Activated gamma-delta T cell (primary cell): ENCODE data around the gene TRAF7.
"Not testable (repeated sequence)": the region's sequence is repeated elsewhere in the genome, so short reads cannot be mapped to it uniquely, and the experiment has no call there.

Experiments used
- DNase-seq: peaks from one replicate; lab custom pipeline; 2025; lab: John Stamatoyannopoulos, UW

The TRAF7 gene

DNA sequence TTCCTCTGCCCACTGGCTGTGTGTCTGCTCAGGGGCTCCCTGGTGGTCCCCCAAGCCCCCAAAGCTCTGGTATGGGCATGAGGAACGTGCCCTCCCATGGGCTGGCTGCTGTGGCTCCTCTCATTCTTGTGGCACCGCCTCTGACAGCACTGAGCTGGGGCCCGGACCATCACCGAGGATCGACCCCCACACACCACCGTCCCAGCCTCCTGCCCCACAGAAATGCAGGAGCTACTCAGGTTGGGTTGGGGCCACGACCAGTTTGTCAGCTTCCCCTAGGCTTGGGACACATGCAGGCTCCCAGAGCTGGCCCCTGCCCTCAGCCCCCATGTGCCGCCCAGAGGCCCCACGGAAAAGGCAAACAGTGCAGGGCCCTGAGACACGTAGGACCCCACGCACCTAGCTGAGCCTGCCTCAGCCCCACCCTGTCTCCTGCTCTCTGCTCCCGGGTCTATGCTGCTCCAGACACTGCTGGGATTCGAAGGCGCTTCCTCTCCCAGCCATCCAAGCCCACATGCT, 44.1 kb downstream of the TRAF7 start:
- no peak for DNase-seq

DNA sequence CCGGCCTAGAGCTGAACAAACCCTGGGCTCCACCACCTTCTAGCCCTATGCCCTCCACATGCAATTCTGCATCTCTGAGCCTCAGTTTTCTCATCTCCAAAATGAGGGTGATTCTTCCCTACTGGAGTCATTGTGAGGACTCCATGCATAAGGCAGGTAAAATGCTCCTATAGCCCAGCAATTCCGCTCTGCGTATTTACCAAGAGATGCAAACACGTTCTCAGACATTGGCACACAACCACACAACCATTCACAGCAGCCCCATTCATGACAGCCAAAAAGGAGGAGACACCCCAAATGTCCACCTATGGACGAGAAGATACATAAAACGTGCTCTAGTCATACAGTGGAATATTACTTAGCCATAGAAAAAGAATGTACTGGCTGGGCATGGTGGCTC, 44.7 kb downstream of the TRAF7 start:
- no peak for DNase-seq

DNA sequence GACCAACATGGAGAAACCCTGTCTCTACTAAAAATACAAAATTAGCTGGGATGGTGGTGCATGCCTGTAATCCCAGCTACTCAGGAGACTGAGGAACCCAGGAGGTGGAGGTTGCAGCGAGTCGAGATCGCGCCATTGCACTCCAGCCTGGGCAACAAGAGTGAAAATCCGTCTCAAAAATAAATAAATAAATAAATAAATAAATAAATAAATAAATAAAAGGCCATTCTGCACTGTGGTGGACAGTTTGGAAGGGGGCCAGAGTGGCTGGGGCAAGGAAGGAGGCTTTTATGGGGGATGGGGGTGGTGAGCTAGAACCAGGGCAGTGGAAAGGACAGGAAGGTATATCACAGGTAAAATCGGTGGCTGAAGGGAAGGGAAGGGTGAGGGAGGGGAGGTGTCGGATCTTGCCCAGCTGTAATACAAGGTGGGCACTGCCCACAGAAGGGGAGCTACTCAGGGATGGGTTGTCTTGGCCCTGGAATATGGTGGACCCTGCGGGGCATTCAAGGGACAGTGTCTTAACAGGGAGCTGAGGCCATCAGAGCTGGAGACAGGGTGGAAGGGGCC, 47.6 kb downstream of the TRAF7 start:
- DNase-seq = not testable (repeated sequence)

DNA sequence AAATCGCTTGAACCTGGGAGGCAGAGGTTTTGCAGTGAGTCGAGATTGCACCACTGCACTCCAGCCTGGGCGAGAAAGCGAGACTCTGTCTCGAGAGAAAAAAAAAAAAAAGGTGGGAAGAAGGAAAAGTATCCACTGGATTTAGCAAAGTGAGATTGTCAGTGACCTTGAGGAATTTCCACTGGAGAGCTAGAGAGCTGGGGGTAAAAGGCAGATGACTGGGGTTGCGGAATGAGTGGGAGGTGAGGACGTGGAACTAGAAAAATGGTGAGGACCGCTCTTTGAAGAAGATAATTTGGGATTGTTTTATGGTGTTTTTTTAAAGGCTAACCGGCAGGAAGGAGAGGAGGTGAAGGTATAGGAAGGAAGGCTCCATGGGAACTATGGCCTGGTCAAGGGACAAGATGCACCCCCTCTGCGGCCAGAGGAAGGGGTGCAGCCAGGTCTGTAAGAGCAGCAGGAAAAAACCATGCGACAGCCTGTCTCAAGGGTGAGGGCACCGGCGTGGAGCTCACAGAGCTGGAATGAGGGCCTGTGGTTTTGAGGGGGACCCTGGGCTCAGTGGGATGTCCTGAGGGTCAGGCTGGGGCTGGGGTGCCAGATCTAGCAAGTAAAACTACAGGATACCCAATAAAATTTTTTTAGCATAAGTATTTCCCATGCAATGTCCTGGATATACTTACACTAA, 49.0 kb downstream of the TRAF7 start:
- DNase-seq = no peak

DNA sequence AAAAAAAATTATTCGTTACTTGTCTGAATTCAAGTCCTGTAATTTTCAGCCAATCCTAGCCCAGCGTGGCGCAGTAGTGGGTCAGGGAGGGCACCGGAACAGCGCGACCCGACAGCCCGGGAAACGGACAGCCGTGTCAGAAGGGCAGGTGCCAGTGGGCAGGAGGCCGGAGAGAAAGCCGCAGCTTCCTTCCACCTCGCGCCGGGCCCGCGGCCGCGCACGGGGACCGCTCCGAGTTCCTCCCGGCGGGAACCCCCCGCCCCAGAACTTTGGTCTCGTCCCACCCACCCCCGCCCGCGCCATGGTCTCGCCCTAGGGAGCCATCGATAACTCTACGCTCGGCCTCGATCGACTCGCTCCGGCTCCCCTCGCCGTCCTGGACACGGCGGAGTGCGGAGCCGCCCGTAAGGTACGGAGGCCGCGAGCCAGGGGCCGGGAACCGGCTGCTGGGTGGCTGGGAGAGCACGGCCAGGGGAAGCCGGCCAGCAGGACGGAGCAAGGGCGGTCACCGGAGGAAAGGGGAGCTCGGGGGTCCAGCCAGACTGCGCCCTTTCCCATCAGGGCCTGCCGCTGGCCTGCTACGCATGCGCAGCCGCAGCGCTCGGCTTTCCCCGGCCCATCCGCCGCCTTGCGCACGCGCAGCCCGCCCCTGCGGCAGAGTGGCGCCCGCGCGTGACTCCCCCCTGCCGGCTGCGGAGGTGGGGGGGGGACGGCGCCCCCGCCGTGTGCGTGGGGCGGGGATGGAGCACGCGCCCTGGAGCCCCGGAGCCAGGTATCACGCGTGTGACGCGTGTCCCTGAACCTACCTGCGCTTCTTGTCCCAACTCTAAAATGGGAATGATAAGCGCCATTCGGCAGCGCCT, 49.8 kb downstream of the TRAF7 start, which contains the start of gene MLST8:
TSS of gene MLST8 (plus strand) at position 351 of the 863 bp plus-strand sequence. CDS start 632 bp downstream, outside the sequence.
- peak; percentile 92 for DNase-seq

DNA sequence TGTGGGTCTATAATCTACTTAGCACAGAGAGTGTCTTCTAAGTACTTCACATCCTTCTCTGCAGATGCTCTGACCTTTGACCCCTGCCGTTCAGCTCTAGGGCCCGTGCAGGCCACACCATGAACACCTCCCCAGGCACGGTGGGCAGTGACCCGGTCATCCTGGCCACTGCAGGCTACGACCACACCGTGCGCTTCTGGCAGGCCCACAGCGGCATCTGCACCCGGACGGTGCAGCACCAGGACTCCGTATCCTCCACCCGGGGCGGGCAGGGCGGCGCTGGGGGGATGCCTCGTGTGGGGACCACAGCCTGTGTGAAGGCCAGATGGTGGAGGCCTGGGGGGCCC, 50.4 kb downstream of the TRAF7 start:
- DNase-seq = no peak

DNA sequence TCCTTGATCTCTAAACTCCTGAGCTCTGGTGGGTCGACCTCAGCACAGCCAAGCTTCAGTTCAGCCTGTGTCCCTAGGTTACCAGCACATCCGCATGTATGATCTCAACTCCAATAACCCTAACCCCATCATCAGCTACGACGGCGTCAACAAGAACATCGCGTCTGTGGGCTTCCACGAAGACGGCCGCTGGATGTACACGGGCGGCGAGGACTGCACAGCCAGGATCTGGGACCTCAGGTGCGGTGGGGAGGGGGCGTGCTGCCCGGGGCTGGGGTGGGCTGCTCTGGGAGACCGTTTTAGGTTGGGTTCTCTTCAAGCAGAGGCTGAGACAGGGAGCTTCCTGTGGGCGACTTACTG, 50.8 kb downstream of the TRAF7 start:
- DNase-seq = no peak

DNA sequence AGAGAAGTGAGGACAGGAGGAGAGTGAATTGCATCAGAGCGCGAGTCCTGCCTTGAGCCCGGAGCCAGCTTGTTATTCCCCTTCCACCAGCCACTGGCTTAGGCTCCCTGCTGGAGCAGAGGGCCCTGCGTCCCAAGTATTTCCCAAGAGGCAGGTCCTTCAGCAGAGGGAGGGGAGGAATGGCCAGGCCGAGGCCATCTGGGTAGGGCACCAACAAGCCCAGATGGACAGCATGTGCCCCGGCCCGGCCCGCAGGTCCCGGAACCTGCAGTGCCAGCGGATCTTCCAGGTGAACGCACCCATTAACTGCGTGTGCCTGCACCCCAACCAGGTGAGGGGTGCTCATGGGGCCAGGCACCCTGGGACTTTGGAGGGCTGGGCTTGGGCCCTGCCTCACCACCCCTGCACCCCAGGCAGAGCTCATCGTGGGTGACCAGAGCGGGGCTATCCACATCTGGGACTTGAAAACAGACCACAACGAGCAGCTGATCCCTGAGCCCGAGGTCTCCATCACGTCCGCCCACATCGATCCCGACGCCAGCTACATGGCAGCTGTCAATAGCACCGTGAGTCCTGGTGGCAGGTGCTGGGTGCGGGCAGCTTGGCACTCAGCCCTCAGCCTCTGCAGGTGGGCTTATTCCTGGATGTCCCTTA, 51.3 kb downstream of the TRAF7 start:
- DNase-seq = no peak

DNA sequence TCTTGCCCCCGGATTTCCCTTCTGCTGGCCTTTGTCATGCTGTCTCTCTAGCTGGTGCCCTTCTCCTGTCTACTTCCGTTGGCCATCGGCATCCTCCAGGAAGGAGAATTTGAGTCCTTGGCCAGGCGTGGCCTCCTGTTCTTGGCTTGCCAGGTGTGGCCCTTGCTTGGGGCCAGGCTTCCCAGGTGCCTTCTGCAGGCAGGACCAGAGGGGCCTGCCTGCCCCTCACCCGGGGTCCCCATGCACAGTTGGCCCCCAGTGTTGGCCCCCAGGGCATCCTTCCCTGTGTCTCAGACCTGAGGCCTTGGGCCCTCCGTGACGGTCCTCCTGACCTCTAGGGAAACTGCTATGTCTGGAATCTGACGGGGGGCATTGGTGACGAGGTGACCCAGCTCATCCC, 52.3 kb downstream of the TRAF7 start:
- DNase-seq = no peak

DNA sequence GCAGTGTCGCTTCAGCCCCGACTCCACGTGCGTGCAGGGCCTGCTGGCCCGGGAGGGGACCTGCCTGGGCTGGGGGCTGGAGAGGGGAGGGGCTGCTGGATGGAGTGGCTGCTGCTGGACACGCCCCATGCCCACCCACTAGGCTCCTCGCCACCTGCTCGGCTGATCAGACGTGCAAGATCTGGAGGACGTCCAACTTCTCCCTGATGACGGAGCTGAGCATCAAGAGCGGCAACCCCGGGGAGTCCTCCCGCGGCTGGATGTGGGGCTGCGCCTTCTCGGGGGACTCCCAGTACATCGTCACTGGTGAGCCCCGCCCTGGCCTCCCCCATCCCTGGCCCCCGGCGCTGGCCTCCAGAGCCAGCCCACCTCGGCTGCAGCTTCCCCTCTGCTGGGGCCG, 52.7 kb downstream of the TRAF7 start:
- DNase-seq = no peak

DNA sequence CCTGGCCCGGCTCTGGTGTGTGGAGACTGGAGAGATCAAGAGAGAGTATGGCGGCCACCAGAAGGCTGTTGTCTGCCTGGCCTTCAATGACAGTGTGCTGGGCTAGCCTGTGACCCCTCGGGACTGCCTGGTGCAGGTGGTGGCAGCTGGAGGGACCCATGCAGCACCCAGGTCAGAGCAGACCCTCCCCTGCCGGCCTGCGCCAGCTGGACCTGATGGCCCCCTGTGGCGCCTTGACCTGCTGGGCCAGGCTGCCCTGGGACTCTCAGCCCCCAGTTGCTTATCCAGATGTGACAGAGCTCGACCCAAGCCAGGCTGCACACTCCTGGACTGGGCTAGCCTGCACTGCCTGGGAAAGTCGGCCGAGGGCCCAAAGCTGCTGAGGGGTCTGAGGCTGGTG, 53.2 kb downstream of the TRAF7 start:
- no peak for DNase-seq

DNA sequence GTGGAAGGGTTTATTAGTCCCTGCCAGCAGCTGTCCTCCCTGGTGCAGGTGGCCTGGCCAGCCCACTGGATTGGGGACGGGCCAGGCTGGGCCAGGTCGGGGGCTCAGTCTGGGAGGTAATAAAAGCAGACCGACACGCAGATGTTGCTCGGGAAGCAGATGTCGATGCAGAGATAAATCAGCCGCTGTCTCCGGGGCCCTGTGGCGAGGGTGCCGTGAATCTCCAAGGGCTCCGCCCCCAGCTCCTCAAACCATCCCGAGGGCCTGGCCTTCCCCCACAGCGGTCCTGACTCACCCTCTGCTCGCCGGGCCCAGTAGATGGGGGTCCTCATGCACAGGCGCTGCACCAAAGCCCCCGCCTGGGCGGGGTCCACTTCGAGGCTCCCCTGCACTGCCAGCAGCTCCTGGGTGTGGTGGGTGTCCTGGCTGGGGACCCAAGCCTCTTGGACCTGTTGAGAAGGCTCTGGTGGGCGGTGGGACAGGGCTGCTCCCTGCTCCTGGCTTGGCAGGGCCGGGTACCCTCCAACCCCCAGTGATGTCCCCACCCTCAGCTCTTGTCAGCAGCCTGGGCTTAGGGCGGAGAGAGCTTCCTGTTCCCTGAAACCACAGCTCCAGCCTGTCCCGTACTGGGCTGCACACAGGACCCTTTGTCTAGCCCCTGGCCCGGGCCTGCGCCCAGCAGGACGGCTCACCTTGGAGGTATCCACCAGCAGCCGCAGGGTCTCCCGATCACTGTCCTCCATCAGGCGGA, 53.9 kb downstream of the TRAF7 start:
- DNase-seq = no peak

DNA sequence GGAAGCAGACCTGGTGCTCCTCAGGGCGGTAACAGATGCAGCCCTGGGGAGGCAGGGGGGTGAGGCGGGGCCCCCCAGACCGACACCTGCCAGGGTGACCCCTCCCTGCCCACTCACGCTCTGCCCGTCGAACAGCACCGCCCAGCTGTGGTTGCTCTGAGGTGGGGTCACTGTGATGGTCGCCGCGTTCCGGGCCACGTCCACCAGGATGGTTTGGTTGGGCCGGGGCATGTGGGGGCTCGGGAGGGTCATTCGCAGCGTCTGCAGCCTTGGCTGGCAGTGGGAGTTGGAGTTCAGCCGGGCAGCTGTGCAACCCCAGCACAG, 54.4 kb downstream of the TRAF7 start:
- no peak for DNase-seq

DNA sequence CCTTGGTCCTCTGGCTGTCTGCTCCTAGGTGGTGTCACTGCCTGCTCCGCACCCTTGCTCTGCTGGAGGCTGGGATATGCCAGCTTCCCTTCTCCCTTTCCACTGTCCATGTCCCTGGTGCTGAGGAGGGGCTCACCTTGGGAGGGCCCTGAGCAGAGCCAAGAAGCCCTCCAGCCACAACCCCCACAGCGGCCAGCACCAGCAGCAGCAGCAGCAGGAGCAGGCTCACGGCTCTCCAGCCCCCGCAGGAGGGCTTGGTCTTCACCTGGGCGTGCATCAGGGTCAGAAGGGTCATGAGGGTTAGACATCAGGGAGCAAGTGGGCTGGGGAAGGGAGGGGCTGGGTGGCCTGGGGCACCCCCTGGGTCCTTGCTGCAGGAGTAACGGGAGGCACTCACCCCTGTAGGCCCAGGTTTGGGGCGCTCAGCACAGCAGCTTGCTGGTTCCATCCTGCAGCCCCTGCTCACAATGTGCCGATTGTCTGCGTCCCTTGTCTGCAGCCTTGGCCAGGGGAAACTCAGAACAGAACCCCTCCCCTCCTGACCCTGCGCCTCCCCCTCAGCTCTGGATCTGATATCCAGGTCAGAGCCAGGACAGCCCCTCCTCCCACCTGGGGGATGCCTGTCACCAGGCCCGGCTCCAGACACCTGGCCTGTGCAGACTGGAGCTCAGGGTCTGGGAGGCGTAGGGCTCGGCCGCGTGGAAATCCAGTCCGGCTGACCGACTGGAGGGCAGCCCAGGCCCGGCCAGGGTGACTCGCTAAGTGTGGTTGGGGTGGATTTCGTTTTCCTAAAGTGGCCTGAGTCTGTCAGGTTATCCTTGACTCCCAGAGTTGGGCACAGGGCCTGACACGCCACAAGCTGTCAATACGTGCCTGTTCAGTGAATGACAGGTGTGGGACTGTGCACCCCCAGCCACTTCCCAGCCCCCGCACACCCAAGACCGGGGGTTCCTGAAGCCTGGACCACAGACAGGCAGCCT, 55.1 kb downstream of the TRAF7 start, which contains the start of gene BRICD5:
TSS of gene BRICD5 (minus strand) at position 478 of the 980 bp plus-strand sequence. CDS start at position 448, 30 bp downstream.
- DNase-seq = no peak

DNA sequence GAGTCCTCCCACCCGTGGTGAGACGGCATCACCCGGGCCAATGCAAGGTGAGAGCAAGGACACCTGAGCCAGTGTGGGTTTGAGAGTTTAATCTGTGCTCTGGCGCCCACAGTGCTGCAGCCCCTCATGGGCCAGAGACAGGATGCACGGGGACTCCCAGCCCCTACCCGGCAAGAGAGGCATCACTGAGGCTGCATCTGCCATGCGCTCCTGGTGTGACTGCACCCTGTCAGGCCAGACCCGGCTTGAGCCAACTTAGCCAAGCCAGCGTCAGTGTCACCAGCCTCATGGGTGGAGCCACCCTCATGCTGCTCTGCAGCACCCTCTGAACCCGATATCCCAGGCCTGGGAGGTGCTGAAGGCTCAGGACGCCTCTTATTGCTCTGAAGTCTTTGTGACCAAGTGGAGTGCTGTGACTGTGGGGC, 56.4 kb downstream of the TRAF7 start:
- no peak for DNase-seq

DNA sequence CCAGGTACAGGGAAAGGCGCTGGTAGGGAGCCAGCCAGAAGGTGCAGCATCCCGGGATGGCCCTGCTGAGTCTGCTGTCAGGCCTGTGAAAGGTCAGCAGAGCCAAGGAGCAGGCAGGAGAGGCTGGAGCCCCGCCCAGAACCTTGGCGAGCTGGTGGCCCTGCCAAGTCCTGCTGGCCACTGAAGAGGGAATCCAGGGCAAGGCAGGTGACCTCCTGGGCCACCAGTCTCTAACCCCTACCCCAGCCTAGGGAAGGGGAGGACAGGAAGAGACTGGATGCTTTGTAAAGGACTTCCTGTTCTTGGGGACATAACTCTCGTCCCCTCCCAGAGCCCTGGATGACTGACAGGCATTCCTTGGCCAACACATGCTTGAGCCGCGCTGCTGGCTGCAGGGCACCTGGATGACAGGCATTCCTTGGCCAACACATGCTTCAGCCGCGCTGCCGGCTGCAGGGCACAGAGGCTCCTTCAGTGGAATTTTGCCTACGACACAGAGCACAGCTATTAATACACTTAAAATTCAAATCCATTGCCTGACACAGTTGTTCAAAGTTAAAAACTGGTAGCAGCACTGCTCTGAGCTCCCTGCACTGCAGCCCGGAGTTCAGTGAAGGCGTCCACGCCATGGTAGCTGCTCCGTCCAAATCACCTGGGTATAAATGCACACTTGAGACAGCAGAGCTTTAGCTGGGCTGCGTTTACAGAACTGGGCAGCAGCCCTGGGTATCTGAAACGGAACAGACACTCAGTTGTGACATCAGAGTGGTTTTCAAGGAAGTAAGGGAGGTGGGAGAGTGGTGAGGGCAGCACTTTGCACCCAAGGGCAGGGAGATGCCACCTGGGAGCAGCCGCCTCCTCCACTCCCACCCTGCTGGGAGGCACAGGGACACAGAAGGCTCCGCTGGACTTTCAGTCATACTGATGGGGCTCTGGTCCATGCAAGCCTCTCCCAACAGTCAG, 57.1 kb downstream of the TRAF7 start:
- no peak for DNase-seq

DNA sequence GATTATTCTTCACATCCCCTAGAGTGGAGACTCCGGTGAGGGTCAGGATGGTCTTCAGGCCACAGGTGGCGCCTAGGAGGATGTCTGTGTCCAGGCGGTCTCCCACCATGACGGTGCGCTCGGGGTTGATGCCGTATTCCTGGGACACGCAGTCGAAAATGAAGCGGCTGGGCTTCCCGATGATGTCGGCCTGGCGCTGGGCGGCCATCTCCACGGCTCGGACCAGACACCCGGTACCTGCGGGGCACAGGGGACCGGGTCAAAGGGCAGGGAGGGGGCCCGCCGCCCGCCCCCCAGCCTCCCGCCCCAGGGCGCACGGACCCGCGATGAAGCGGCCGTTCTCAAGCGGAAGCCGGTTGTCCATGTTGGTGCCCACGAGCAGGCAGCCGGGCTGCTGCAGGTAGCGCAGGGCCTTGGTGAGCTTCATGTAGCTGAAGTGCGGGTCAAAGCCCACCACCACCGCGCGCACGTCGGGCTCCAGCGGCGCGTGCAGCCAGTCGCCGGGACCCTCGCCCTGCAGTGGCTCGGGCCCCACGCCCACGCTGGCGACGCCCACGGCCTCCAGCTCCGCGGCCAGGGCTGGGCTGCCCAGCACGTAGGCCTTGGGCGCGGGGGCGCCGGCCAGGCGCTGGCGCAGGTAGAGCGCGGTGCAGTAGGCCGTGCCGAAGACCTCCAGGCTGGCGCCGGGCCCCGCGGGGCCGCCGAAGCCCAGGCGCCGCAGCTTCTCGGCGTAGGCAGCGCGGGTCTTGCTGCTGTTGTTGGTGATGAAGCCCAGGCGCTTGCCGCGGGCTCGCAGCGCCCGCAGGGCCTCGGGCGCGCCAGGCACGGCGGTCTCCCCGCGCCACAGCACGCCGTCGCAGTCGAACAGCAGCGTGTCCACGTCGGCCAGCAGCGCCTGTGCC, 58.5 kb downstream of the TRAF7 start:
- no peak for DNase-seq

DNA sequence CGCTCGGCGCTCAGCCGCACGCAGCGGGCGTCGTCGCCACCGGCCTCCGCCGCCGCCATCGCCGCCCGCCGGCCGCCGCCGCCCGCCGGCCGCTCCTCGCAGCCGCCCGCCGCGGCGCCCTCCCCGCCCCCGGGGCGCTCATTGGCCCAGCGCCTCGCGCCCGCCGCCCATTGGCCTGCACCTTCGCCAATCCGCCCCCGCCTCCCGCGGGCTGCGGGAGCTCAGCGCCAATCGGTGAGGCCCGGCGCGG, 59.1 kb downstream of the TRAF7 start, which contains the start of gene PGP:
TSS of gene PGP (minus strand) at position 122 of the 250 bp plus-strand sequence. CDS start at position 59, 63 bp downstream.
- peak; percentile 98 for DNase-seq
